Prostate gland (tissue), 2 donors: Measurements from ENCODE around the gene STX16. TPM values are rescaled to one million over a fixed set of nuclear protein-coding genes. Genes with fewer than 3 reads are reported as not detected.

Source experiments
- DNase-seq: peaks from one replicate; pipeline ENCODE4 v3.0.0-alpha.2; 2019; ENCODE audit warnings: low spot score
- H3K27ac ChIP-seq, 2 donors: fragments of 200-600 bp; sonication (generic); 2 replicates each; pipeline ENCODE4 v1.5.1; 2017 to 2019
- H3K27me3 ChIP-seq: fragments of 200-600 bp; sonication (generic); replicated peaks from 2 replicates; pipeline ENCODE4 v1.5.1; 2019; ENCODE audit not compliant: insufficient read depth
- H3K36me3 ChIP-seq, 2 donors: fragments of 200-600 bp; sonication (generic); 1 replicate in 1 of 2; 2 replicates in 1 of 2; pipeline versions ENCODE4 v1.5.1 to v1.8.1; 2017 to 2019
- H3K4me1 ChIP-seq: fragments of 200-600 bp; sonication (generic); replicated peaks from 2 replicates; pipeline ENCODE4 v1.5.1; 2019
- H3K4me3 ChIP-seq, 2 donors: fragments of 200-600 bp; sonication (generic); 2 replicates each; pipeline ENCODE4 v1.5.1; 2017 to 2019
- H3K9me3 ChIP-seq: fragments of 200-600 bp; sonication (generic); 2 replicates; pipeline ENCODE4 v1.5.1; 2017
- CTCF ChIP-seq, 4 experiments: fragments of 200-600 bp in 2 of 4; fragments of 450-650 bp in 2 of 4; sonication (generic) in 2 of 4; IDR thresholded peaks; 1 replicate in 3 of 4; 2 replicates in 1 of 4; pipeline ENCODE4 v1.5.1; 2016 to 2019; ENCODE audit warnings: antibody characterized with exemption in 4 of 4, mild to moderate bottlenecking in 2 of 4, moderate library complexity in 2 of 4
- POLR2A ChIP-seq: fragments of 450-650 bp; IDR thresholded peaks from one replicate; pipeline ENCODE4 v1.6.1; 2016; ENCODE audit warnings: antibody characterized with exemption, mild to moderate bottlenecking
- POLR2AphosphoS5 ChIP-seq: sonication (generic); formaldehyde crosslinking; IDR thresholded peaks from one replicate; pipeline ENCODE4 v1.6.1; 2017; ENCODE audit warnings: antibody characterized with exemption
- WGBS: methylation state at CpG from one replicate; pipeline ENCODE4 v1.1.5; 2018; 5-methylcytosine and 5-hydroxymethylcytosine counted together
- intact Hi-C: fragments of 100-400 bp; cut with DNase I; formaldehyde crosslinking; loops from one replicate; pipeline ENCODE4 v1.14.2; 2022
- total RNA-seq, 2 donors: library from RNA; depleted of rRNA; stranded (reverse); fragments of >200 nt; gene quantifications; one replicate each; pipeline ENCODE4 v1.1.0, GENCODE V29; 2016

Gene STX16
- total RNA-seq, 2 donors from 2014 or later: 34.3 to 115 TPM

GRCh38 chr20:58711266-58712051, 60.4 kb downstream of the STX16 start:
- intact Hi-C loops: no loop called here
- Histone ChIP-seq H3K4me1 (no peaks in the 10 kb centered on the region), H3K4me3 (no peak overlapping the region), H3K27ac (no peak overlapping the region), H3K36me3 (no peaks in the 10 kb centered on the region), H3K9me3 (no peaks in the 10 kb centered on the region), H3K27me3 (no peaks in the 10 kb centered on the region)
- DNase-seq: peak; percentile 2
- TF ChIP-seq POLR2AphosphoS5 (no peak), CTCF (IDR thresholded peaks at IDR 0.05) (no peak), POLR2A (no peak)
- 92% methylated on average over 21 of the region's 21 CpGs for WGBS

- Histone ChIP-seq H3K27ac (no peak overlapping the region), H3K4me1 (no peaks in the 10 kb centered on the region), H3K9me3 (no peaks in the 10 kb centered on the region), H3K27me3 (no peaks in the 10 kb centered on the region), H3K4me3 (no peak overlapping the region), H3K36me3 (no peaks in the 10 kb centered on the region)
- peak; percentile 3 for DNase-seq
- intact Hi-C loops: no loop called here
- no peak for TF ChIP-seq CTCF (IDR thresholded peaks at IDR 0.05)
- no peak for TF ChIP-seq POLR2AphosphoS5
- TF ChIP-seq POLR2A: no peak
- WGBS: 85% methylated on average over 17 of the region's 19 CpGs
Observed at GRCh38 chr20:58712151-58712791, 61.2 kb downstream of the STX16 start.

- Histone ChIP-seq H3K4me1 (no peaks in the 10 kb centered on the region), H3K9me3 (no peaks in the 10 kb centered on the region), H3K4me3 (no peak overlapping the region), H3K27ac (no peak overlapping the region), H3K36me3 (no peaks in the 10 kb centered on the region), H3K27me3 (no peaks in the 10 kb centered on the region)
- TF ChIP-seq CTCF (IDR thresholded peaks at IDR 0.05) (no peak), POLR2A (no peak), POLR2AphosphoS5 (no peak)
- peak; percentile 3 for DNase-seq
- 90% methylated on average over 24 of the region's 24 CpGs for WGBS
- intact Hi-C loops: no loop called here
Observed at GRCh38 chr20:58712806-58713731, 62.0 kb downstream of the STX16 start.

GRCh38 chr20:58713801-58714339, 62.8 kb downstream of the STX16 start:
- no peak overlapping the region for H3K27ac ChIP-seq
- no peaks in the 10 kb centered on the region for H3K36me3 ChIP-seq
- 94% methylated on average over 24 of the region's 24 CpGs for WGBS
- TF ChIP-seq CTCF (IDR thresholded peaks at IDR 0.05): no peak
- no peak for TF ChIP-seq POLR2A
- TF ChIP-seq POLR2AphosphoS5: no peak
- DNase-seq: peak; percentile 4
- H3K4me3 ChIP-seq: no peak overlapping the region
- no peaks in the 10 kb centered on the region for H3K9me3 ChIP-seq
- intact Hi-C loops: no loop called here
- no peaks in the 10 kb centered on the region for H3K4me1 ChIP-seq
- no peaks in the 10 kb centered on the region for H3K27me3 ChIP-seq
